ENCODE data around the gene RYR2. TPM values are rescaled to one million over a fixed set of nuclear protein-coding genes. Genes with fewer than 3 reads are reported as not detected.

Gene RYR2
- total and polyA plus RNA-seq, 8 donors, result 1.6 to 6.9 (median 4.4) TPM

DNA sequence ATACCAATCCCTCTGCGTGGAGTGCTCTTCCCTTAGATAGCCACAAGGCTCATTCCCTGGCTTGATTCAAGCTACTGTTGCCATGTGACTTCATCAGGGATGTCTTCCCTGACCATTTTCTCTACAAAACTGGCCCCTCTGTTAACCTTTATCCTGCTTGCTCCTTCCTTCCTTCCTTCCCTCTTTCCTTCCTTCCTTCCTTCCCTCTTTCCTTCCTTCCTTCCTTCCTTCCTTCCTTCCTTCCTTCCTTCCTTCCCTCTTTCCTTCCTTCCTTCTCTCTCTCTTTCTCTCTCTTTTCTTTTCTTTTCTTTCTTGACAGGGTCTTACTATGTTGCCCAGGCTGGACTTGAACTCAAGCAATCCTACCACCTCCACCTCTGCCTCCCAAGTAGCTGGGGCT lies 6.2 kb upstream of the RYR2 start:
- WGBS, 2 donors, result 89 to 100% methylated on average over 1 of the region's 1 CpG
- Histone ChIP-seq H3K4me3 (no peak overlapping the region), H3K27ac (no peak overlapping the region), H3K36me3 (no peaks in the 10 kb centered on the region), H3K9me3 (no peaks in the 10 kb centered on the region), H3K4me1 (no peaks in the 10 kb centered on the region), H3K27me3 (peaks cover 0 to 26% (median 9%) of the 10 kb centered on the region in 4 donors)
- TF ChIP-seq, protein P1, sequence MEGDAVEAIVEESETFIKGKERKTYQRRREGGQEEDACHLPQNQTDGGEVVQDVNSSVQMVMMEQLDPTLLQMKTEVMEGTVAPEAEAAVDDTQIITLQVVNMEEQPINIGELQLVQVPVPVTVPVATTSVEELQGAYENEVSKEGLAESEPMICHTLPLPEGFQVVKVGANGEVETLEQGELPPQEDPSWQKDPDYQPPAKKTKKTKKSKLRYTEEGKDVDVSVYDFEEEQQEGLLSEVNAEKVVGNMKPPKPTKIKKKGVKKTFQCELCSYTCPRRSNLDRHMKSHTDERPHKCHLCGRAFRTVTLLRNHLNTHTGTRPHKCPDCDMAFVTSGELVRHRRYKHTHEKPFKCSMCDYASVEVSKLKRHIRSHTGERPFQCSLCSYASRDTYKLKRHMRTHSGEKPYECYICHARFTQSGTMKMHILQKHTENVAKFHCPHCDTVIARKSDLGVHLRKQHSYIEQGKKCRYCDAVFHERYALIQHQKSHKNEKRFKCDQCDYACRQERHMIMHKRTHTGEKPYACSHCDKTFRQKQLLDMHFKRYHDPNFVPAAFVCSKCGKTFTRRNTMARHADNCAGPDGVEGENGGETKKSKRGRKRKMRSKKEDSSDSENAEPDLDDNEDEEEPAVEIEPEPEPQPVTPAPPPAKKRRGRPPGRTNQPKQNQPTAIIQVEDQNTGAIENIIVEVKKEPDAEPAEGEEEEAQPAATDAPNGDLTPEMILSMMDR (IDR thresholded peaks at IDR 0.05), result no peak
- intact Hi-C loops (cut with DNase I), result no loop called here
- DNase-seq (no peak), FAIRE-seq (no peak), ATAC-seq (no peak)

DNA sequence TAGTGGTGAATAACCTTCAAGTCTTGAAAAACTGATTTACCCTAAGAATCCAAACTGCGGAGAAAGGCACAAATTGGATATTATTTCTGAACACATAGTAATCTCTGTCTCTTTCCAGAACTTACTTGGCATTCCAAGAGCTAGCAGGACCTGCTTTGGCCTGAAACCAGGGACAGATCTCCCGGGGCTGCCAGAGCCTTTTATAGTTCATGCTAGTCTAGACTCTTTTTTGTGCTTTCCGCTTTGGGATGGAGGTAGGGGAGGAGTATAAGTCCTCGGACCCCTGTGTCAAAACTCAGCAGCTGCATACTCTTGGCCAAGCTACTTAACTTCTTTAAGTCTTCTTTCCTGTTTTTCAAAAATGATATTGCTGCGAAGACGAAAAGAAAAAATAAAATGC lies 3.8 kb upstream of the RYR2 start:
- intact Hi-C loops (cut with DNase I), result no loop called here

DNA sequence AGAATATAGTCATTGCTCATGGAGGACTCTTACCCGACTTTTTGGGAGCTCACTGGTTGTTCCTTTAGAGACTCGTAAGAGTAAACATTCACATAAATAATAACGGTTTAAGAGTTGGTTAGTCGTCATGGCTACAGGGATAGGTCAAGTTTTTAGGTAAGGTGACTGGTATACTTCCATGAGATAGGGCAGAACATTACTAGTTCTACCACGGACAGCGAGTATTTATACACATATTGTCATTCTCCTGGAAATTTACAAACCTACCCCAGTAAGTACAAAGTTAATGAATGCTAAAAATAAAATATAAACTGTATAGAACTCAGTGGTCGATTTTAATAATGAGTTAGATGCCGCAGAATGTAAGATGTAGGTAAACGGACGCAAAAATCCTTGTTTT lies 1.2 kb upstream of the RYR2 start:
- no peak overlapping the region for H3K4me3 ChIP-seq
- H3K4me1 ChIP-seq, result peaks cover 0 to 7% (median 5%) of the 10 kb centered on the region in 3 donors
- intact Hi-C loops (cut with DNase I), result no loop called here
- no peaks in the 10 kb centered on the region for H3K9me3 ChIP-seq
- peaks cover 0 to 49% (median 16%) of the 10 kb centered on the region in 4 donors for H3K27me3 ChIP-seq
- DNase-seq (no peak), FAIRE-seq (no peak), ATAC-seq (no peak)
- WGBS, 2 donors, result 50 to 62% methylated on average over 10 of the region's 10 CpGs
- TF ChIP-seq, protein P1 (IDR thresholded peaks at IDR 0.05), result no peak
- H3K36me3 ChIP-seq, result no peaks in the 10 kb centered on the region
- no peak overlapping the region for H3K27ac ChIP-seq

More for the DNA sequence above, 3.8 kb upstream of the RYR2 start:
- H3K4me1 ChIP-seq, result peaks cover 0 to 7% (median 3%) of the 10 kb centered on the region in 3 donors
- H3K4me3 ChIP-seq, result no peak overlapping the region
- ATAC-seq (no peak), DNase-seq (no peak), FAIRE-seq (no peak)
- H3K27me3 ChIP-seq, result peaks cover 0 to 44% (median 15%) of the 10 kb centered on the region in 4 donors
- H3K9me3 ChIP-seq, result no peaks in the 10 kb centered on the region
- WGBS, 2 donors, result 79 to 84% methylated on average over 6 of the region's 6 CpGs
- no peak overlapping the region for H3K27ac ChIP-seq
- TF ChIP-seq, protein P1 (IDR thresholded peaks at IDR 0.05), result no peak
- no peaks in the 10 kb centered on the region for H3K36me3 ChIP-seq

DNA sequence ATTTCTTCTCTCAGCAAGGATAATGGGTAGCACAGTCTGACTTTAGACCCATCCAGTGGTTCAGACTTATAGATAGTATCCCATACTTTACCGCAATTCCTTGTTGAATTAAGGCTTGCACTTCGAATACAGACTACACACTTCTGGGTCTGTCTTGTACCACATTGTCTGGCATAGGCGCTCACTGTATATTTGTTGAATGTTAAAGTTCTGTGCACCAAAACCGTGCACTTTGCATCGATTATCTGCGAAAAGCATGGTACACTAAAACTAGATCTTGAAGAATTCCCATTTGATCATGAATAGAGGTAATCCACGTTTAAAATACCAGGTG lies 556 bp upstream of the RYR2 start:
- no peak for FAIRE-seq
- Histone ChIP-seq H3K27ac (no peak overlapping the region), H3K36me3 (no peaks in the 10 kb centered on the region), H3K4me1 (peaks cover 0 to 7% (median 5%) of the 10 kb centered on the region in 3 donors), H3K4me3 (peak overlapping the region in 3 of 4 donors; percentile 19 to 47 (median 31)), H3K27me3 (peaks cover 0 to 49% (median 16%) of the 10 kb centered on the region in 4 donors), H3K9me3 (no peaks in the 10 kb centered on the region)
- ATAC-seq, result peak in 2 of 4 donors; percentile 8
- 8 to 9% methylated on average over 7 of the region's 7 CpGs for WGBS, 2 donors
- no peak for DNase-seq
- intact Hi-C loops (cut with DNase I), result no loop called here
- TF ChIP-seq, protein P1 (IDR thresholded peaks at IDR 0.05), result no peak

DNA sequence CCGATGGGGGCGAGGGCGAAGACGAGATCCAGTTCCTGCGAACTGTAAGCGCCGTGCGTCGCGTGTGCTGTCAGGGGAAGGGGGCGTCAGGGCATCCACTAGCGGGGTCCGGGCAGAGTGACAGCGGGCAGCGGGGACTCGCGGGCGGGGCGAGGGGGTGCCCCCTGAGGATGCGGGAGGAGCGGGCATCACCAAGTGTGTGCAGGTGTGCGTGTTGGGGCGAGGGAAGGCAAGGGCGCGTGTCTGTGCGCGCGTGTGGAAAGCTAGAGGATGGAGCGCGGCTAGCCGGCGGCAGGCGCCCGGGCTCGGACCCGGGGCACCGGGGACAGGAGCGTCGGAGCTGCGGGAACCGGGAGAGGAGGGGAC lies 525 bp downstream of the RYR2 start:
- ATAC-seq, result peak in 1 of 4 donors; percentile 24
- intact Hi-C loops (cut with DNase I), result no loop called here
- Histone ChIP-seq H3K4me3 (peak overlapping the region; percentile 6 to 47 (median 25)), H3K9me3 (no peaks in the 10 kb centered on the region), H3K27ac (no peak overlapping the region), H3K36me3 (no peaks in the 10 kb centered on the region), H3K4me1 (peaks cover 0 to 7% (median 5%) of the 10 kb centered on the region in 3 donors), H3K27me3 (peaks cover 0 to 49% (median 16%) of the 10 kb centered on the region in 4 donors)
- peak in 3 of 6 donors; percentile 23 to 68 (median 60) for DNase-seq
- 1 to 3% methylated on average over 34 to 41 of the region's 41 CpGs for WGBS, 2 donors
- FAIRE-seq, result no peak
- TF ChIP-seq, protein P1 (IDR thresholded peaks at IDR 0.05), result no peak

Measured in pancreas (tissue), 10 donors.